Measurements from ENCODE around the gene NCOR2.

NCOR2 gene

DNA sequence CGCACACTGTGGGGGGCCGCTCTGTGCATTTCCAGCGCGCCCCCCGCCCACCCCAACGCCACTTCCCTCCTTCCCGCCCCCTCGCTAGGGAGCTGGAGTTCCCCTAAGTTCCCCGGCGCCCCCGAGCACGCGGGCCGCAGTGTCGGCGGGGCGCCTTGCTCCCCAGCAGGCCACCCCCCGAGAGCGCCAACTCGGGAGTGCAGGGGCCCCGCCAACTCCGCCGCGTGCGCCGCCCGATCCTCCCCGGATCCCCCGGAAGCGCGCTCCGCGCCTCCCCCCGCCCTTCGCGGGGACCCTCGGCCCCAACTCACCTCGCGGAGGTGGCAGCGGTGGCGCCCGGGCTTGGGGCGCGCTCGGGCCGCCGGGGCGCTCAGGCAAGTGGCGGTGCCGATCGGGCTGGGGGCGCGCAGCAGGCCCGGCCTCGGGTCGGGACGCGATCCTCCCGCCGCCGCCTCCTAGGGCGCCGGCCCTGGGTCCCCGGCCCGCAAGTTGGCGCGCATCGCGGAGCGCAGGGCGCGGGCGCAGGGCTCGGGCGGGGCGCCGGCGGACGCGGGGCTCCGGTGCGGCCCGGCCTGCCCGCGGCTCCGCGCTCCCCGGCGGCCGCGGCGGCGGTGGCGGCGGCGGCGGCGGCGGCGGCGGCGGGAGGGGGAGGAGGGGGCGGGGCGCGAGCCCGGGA is at the start of gene NCOR2:
Gene NCOR2, minus strand, starts transcription at position 616 of the 676 bp plus-strand sequence. CDS start 72,361 bp downstream, outside the sequence.
- DNase-seq = no peak

- no peak for DNase-seq
These were observed 49.2 kb upstream of the NCOR2 start for GRCh38 chr12:124616394-124617221.

GRCh38 chr12:124614512-124615292 is 47.3 kb upstream of the NCOR2 start:
- no peak for DNase-seq

DNA sequence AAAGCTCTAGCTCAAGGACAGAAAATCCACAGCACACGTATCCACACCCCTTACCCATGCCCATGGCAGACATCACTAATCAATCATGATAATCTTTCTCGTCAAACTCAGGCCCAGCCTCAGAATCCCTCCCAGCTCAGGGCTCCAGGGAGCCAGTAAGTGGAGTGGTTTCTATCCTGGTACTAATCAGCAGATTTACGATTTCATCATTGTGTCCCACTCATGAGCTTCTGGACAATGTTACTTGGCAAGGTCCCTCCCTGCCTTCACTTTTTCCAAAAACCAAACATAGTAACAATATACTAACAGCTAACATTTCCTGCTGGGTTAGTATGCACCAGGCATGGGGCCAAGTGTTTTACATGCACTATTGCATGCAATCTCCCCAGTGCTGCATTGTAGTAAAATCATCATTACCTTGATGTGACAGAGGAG is 45.8 kb upstream of the NCOR2 start:
- DNase-seq = peak; percentile 50

DNA sequence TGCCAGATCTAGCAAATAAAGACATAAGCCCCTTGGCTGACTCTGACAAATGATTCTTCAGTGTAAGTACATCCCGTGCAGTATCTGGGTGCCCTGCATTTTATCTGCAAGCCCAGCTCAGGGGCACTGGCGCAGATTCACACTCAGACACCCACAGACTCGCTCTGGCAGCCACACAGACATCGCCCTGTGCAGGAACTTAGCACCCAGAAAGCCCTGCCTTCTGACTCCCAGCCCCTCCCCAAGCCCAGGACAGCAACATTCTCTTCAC is 44.9 kb upstream of the NCOR2 start:
- no peak for DNase-seq

- DNase-seq = peak; percentile 51
These were observed 44.4 kb upstream of the NCOR2 start for GRCh38 chr12:124611559-124612409.

DNA sequence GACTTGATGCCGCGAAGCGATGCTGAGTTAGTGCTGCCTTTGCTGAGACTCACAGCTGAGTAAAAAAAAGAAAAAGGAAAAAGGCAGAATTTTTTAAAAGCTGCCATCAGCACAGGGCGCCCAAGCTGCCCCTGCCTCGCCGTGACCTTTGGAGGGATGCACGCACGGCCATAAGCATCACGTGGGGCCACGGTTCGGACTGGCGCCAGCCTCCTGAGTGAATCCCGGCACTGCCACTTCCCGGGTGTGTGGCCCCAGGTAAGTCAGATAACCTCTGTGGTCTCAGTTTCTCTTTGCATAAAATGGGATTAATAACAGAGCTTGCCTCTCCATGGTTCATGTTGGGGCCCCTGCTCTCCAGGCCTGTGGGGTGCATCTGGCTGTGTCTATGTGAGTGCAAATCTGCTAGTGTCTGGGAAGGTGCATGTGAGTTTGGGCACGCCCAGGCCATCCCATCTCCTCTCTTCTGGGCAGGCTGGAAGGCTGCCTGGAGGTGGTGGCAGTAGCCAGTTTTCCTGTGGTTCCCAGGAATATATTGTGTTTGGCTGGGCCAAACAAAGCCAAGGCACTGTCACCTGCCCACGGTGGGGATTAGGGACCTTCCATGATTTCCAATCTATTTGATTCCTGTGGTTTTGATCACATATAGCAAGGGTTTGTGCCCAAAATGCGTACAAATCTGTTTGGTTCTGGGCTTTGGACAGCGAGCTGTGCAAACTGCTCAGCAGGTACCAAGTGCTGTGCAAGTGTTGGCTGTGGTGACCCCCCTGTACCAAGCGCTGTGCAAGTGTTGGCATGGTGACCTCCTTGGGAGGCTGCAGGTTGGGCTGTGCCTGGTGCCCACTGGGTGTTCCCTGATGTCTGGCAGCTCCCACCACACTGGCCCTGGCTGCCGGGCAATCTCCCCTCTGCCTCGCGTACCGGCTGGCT is 43.5 kb upstream of the NCOR2 start:
- DNase-seq = no peak

GRCh38 chr12:124610021-124610612 is 42.7 kb upstream of the NCOR2 start:
- no peak for DNase-seq

GRCh38 chr12:124609041-124609989 is 41.9 kb upstream of the NCOR2 start:
- DNase-seq = peak; percentile 80

GRCh38 chr12:124608450-124608870 is 41.0 kb upstream of the NCOR2 start:
- DNase-seq = no peak

- no peak for DNase-seq
These were observed 40.4 kb upstream of the NCOR2 start for GRCh38 chr12:124607681-124608425.

GRCh38 chr12:124605883-124606774 is 38.7 kb upstream of the NCOR2 start:
- peak; percentile 52 for DNase-seq

DNA sequence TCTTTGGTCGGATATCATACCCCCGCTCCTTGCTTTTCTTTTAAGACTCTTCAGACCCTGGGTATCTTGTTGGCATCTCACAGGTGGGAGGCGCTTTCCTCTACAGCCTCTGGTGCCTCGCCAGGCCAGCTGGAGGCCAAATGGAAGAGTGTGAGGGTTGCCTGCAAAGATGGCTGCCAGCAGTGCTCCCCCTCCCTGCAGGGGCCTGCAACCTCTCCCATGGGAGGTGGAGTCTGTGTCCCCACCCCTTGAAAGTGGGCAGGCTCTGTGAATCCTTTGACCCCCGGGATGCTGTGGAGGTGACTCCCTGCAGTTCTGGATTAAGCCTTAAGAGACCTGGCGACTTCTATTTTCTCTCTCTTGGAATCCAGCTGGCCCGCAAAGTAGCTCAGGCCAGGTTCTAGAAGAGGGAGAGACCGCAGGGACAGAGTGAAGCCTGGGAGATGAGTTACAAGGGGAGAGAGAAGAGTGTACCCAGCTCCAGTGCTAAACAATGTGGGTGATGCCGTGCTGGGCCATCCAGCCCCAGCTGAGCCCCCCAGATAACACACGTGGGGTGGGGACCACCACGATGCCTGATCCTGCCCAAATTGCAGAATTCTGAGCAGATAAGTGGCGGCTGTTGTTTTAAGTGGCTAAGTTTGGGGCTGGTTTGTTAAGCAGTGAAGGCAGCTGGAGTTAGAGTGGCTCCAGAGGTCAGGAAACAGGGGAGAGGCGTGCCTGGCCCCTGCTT is 37.9 kb upstream of the NCOR2 start:
- peak; percentile 53 for DNase-seq

DNA sequence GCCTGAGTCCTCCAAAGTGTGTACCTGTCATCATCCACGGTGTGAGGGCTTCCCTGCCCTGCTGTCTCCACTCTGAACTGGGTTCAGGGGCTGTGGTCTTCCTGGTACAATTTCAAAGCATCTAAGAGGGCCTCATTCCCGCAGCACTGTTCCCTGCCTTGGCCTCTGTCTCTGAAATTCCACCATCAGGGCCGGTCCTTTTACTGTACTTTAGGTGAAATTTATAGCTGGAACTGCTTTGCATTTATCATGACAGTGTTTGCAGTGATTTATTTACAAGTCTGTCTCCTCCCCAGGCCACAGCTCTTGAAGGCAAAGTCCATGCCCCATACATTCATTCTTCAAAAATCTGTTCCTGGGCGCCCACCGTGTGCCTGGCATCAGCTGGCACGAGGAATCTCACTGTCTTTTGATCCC is 36.9 kb upstream of the NCOR2 start:
- DNase-seq = no peak

DNA sequence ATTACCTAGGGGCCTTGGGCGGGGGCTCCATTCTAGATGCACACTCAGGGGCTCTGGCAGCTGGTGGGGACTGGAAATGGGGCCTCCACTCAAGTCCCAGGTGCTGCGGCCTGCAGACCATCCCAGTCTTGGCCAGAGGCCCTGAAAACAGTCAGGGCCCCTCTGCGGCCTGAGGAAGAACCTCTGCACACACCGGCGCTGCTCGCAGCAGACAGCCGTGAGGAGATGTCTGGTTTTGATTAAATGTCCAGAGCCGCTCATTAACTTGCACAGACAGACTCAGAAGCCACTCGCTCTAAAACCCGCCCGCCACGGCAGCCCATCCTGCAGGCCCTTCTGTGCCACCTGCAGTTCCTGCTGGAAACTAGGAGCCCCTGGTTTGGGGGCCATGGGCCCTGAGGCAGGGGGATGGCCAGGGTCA is 36.4 kb upstream of the NCOR2 start:
- peak; percentile 80 for DNase-seq

DNA sequence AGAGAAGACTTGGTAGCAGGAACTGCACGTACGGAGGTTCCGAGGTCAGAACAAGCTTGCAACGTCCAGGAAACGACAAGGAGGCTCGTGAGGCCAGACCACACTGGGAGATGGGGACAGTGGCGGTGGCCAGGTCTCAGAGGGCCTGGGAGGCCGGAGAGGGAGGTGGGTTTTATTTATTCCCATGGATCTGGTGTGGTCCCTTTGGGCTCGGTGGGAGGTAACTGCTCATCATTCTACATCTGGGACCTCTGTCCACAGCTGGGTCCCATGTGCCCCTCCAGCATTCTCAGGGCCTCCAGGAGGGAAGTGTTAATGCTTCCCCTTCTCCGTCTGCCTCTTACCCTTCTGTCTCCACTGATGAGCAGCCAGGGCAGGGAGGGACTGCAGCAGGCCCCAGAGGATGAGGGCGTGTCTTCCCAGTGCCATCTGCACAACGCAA is 35.7 kb upstream of the NCOR2 start:
- no peak for DNase-seq

GRCh38 chr12:124601706-124602105 is 34.3 kb upstream of the NCOR2 start:
- DNase-seq = no peak
